A549 (cell line): ENCODE data around the gene CPLX4. TPM values are rescaled to one million over a fixed set of nuclear protein-coding genes. Genes with fewer than 3 reads are reported as not detected.

Source experiments
- ATAC-seq, 2 experiments: fragments of 200-7000 bp in 1 of 2; fragments of >200 bp in 1 of 2; cut with Nextera tagmentation in 1 of 2; cut with Tn5 transposase in 1 of 2; 3 replicates each; pipeline versions ENCODE4 v1.8.0 to v1.9.1; 2018 to 2020; ENCODE audit warnings: mild to moderate bottlenecking in 1 of 2, moderate library complexity in 1 of 2
- CTCF ChIA-PET: fragments of 300-600 bp; sonication (Branson Sonifier 250); formaldehyde crosslinking; extraction: SDS; loops from one replicate; lab custom pipeline; 2021; ENCODE audit warnings: antibody characterized with exemption, inconsistent platforms; lab: Yijun Ruan, JAX
- POLR2A ChIA-PET: fragments of 350-600 bp; formaldehyde crosslinking; extraction: SDS; loops from one replicate; lab custom pipeline; 2021; ENCODE audit warnings: antibody characterized with exemption, inconsistent platforms; lab: Yijun Ruan, JAX
- DNase-seq, 2 experiments: peaks; one replicate each; pipeline versions ENCODE4 v3.0.0 to v3.0.0-alpha.2; 2011 to 2016; ENCODE audit warnings: low read depth in 1 of 2, low spot score in 1 of 2
- FAIRE-seq: peaks from 2 replicates; lab custom pipeline; 2011; peaks lifted over from hg19 to GRCh38; lab: Jason Lieb, UNC
- H3K27ac ChIP-seq, 2 experiments: fragments of >200 bp; sonication (Bioruptor Twin); formaldehyde crosslinking; 3 replicates each; pipeline ENCODE4 v1.5.1; 2016 to 2017
- H3K4me1 ChIP-seq: fragments of >200 bp; sonication (Bioruptor Twin); formaldehyde crosslinking; 3 replicates; pipeline ENCODE4 v1.6.1; 2016
- H3K4me2 ChIP-seq: fragments of >200 bp; sonication (Bioruptor Twin); formaldehyde crosslinking; 3 replicates; pipeline ENCODE4 v1.6.1; 2016
- H3K4me3 ChIP-seq: fragments of >200 bp; sonication (Bioruptor Twin); formaldehyde crosslinking; 3 replicates; pipeline ENCODE4 v1.5.1; 2016
- H3K9me3 ChIP-seq: fragments of >200 bp; sonication (Bioruptor Twin); formaldehyde crosslinking; 3 replicates; pipeline ENCODE4 v1.6.1; 2016
- CBX2 ChIP-seq: fragments of 200-600 bp; sonication (generic); IDR thresholded peaks from 2 replicates; pipeline ENCODE4 v1.6.1; 2016; ENCODE audit warnings: low read depth, mild to moderate bottlenecking, borderline replicate concordance
- CBX8 ChIP-seq: fragments of 200-600 bp; sonication (generic); IDR thresholded peaks from 2 replicates; pipeline ENCODE4 v1.6.1; 2016
- CEBPB ChIP-seq, 2 experiments: fragments of >200 bp in 1 of 2; sonication (Bioruptor Twin) in 1 of 2; formaldehyde crosslinking in 1 of 2; IDR thresholded peaks; 2 replicates each; pipeline ENCODE4 v1.6.1; 2012 to 2016
- CHD2 ChIP-seq: fragments of 150-350 bp; IDR thresholded peaks from 2 replicates; pipeline ENCODE4 v1.6.1; 2014; ENCODE audit warnings: low read length; ENCODE audit not compliant: partially characterized antibody
- CHD4 ChIP-seq: fragments of 200-600 bp; sonication (generic); IDR thresholded peaks from 2 replicates; pipeline ENCODE4 v1.6.1; 2016; ENCODE audit warnings: antibody characterized with exemption, mild to moderate bottlenecking, borderline replicate concordance
- CTCF ChIP-seq: fragments of >200 bp; sonication (Bioruptor Twin); formaldehyde crosslinking; IDR thresholded peaks from 3 replicates; pipeline ENCODE4 v1.5.1; 2016
- EHMT2 ChIP-seq: fragments of 200-600 bp; sonication (generic); IDR thresholded peaks from 2 replicates; pipeline ENCODE4 v1.6.1; 2016; ENCODE audit warnings: antibody characterized with exemption, low read depth, mild to moderate bottlenecking, moderate library complexity
- EP300 ChIP-seq, 2 experiments: fragments of >200 bp; sonication (Bioruptor Twin); formaldehyde crosslinking; IDR thresholded peaks; 2 replicates in 1 of 2; 3 replicates in 1 of 2; pipeline ENCODE4 v1.6.1; 2016 to 2017
- FOSL2 ChIP-seq, 2 experiments: fragments of 450-650 bp in 1 of 2; fragments of >200 bp in 1 of 2; sonication (Bioruptor Twin) in 1 of 2; formaldehyde crosslinking; IDR thresholded peaks; 2 replicates each; pipeline versions ENCODE4 v1.5.0 to v1.6.1; 2016 to 2020; ENCODE audit warnings: mild to moderate bottlenecking in 1 of 2, moderate library complexity in 1 of 2
- GATA3 ChIP-seq: IDR thresholded peaks from 2 replicates; pipeline ENCODE4 v1.6.1; 2012; ENCODE audit warnings: borderline replicate concordance
- HDAC2 ChIP-seq: fragments of 200-600 bp; sonication (generic); IDR thresholded peaks from 2 replicates; pipeline ENCODE4 v1.6.1; 2016
- HES2 ChIP-seq: fragments of >200 bp; sonication (Bioruptor Twin); formaldehyde crosslinking; IDR thresholded peaks from 2 replicates; pipeline ENCODE4 v1.6.1; 2016
- HOXB5 ChIP-seq: fragments of 250-450 bp; sonication (Bioruptor Pico); IDR thresholded peaks from 2 replicates; pipeline ENCODE4 v1.5.0; 2020; ENCODE audit warnings: mild to moderate bottlenecking, moderate library complexity
- KDM1A ChIP-seq: fragments of 200-600 bp; sonication (generic); IDR thresholded peaks from 2 replicates; pipeline ENCODE4 v1.6.1; 2016; ENCODE audit warnings: low read depth, mild to moderate bottlenecking
- MAFK ChIP-seq: fragments of 450-650 bp; IDR thresholded peaks from 2 replicates; pipeline ENCODE4 v1.6.1; 2014; ENCODE audit not compliant: partially characterized antibody
- NFE2L2 ChIP-seq: fragments of 150-350 bp; conservative IDR thresholded peaks from 2 replicates; pipeline ENCODE4 v1.6.1; 2014; ENCODE audit warnings: low read length
- PBX3 ChIP-seq: IDR thresholded peaks from 2 replicates; pipeline ENCODE4 v1.6.1; 2012
- RAD21 ChIP-seq, 2 experiments: fragments of >200 bp in 1 of 2; sonication (Bioruptor Twin) in 1 of 2; formaldehyde crosslinking in 1 of 2; IDR thresholded peaks in 1 of 2; conservative IDR thresholded peaks in 1 of 2; 2 replicates in 1 of 2; 3 replicates in 1 of 2; pipeline ENCODE4 v1.6.1; 2012 to 2018; ENCODE audit warnings: inconsistent platforms in 1 of 2
- RARB ChIP-seq: fragments of 250-450 bp; sonication (Bioruptor Pico); IDR thresholded peaks from 2 replicates; pipeline ENCODE4 v1.8.0; 2021; ENCODE audit warnings: mild to moderate bottlenecking, moderate library complexity
- TFCP2L1 ChIP-seq: fragments of 250-450 bp; sonication (Bioruptor Pico); IDR thresholded peaks from 2 replicates; pipeline ENCODE4 v1.5.0; 2021; ENCODE audit warnings: mild to moderate bottlenecking
- ZC3H11A ChIP-seq: fragments of 450-650 bp; IDR thresholded peaks from 2 replicates; pipeline ENCODE4 v1.6.1; 2014; ENCODE audit warnings: antibody characterized with exemption, mild to moderate bottlenecking
- WGBS: methylation state at CpG from one replicate; pipeline ENCODE4 v1.1.6; 2017; ENCODE audit errors: missing lambda C conversion rate; 5-methylcytosine and 5-hydroxymethylcytosine counted together
- polyA plus RNA-seq, 4 experiments: library from polyadenylated mRNA; depleted of rRNA in 3 of 4; stranded (reverse); fragments of >200 nt; fragmentation: RNase III in 1 of 4; extraction: RNeasy Plus Mini Kit Qiagen cat#74134 plus additional on column Dnase treatment in 1 of 4; gene quantifications; 2 replicates in 3 of 4; 3 replicates in 1 of 4; pipeline ENCODE4 v1.2.3, GENCODE V29; 2011 to 2017
- TF ChIP-seq, protein P1 (sequence below): fragments of 250-450 bp; sonication (Bioruptor Pico); IDR thresholded peaks from 2 replicates; pipeline ENCODE4 v1.5.0; 2021; ENCODE audit warnings: mild to moderate bottlenecking, moderate library complexity, borderline replicate concordance
- TF ChIP-seq, protein P2 (sequence below): fragments of 200-600 bp; sonication (generic); IDR thresholded peaks from 2 replicates; pipeline ENCODE4 v1.6.1; 2016; ENCODE audit warnings: antibody characterized with exemption, mild to moderate bottlenecking, moderate library complexity
- TF ChIP-seq, protein P3 (sequence below): IDR thresholded peaks from 2 replicates; pipeline ENCODE4 v1.6.1; 2012

The CPLX4 gene
- polyA plus RNA-seq, 2 of the 4 experiments (the other 2 are of a cell fraction), result not detected

DNA sequence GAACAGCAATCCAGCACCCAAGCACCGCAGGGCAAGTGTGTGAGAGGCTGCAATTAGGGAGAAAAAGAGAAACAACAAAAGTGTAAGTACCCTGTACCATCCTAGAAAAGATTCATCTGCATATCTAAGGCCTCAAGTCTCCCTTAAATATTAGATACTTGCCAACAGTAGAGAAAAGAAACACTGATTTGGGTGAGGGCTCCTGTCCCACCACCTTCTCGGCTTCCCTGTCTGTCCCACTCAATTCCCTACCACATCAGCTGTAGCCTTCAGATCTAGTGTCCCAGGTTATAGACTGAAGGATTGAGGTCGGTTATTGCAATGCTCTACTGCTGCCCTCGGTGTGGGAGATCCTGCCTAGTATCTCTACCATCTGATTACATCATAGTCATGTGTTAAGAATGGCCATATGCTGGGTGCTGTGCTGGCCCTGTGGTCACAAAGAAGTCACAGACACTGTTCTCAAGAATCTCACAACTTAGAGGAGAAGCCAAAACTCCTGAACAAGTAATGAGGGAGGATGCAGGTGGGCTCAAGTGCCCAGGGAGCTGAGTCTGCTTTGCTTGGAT lies 47.7 kb downstream of the CPLX4 start:
- no peak overlapping the region for H3K4me2 ChIP-seq
- no peaks in the 10 kb centered on the region for H3K4me1 ChIP-seq
- no peak for DNase-seq
- FAIRE-seq, result no peak
- WGBS, result 50% methylated on average over 4 of the region's 4 CpGs
- no peak overlapping the region for H3K4me3 ChIP-seq
- H3K9me3 ChIP-seq, result no peaks in the 10 kb centered on the region
- POLR2A ChIA-PET, result no interaction called here
- no peak for TF ChIP-seq NFE2L2
- no peak for TF ChIP-seq RARB (CRISPR knock-in tag)
- TF ChIP-seq, protein P1, sequence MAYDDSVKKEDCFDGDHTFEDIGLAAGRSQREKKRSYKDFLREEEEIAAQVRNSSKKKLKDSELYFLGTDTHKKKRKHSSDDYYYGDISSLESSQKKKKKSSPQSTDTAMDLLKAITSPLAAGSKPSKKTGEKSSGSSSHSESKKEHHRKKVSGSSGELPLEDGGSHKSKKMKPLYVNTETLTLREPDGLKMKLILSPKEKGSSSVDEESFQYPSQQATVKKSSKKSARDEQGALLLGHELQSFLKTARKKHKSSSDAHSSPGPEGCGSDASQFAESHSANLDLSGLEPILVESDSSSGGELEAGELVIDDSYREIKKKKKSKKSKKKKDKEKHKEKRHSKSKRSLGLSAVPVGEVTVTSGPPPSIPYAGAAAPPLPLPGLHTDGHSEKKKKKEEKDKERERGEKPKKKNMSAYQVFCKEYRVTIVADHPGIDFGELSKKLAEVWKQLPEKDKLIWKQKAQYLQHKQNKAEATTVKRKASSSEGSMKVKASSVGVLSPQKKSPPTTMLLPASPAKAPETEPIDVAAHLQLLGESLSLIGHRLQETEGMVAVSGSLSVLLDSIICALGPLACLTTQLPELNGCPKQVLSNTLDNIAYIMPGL (CRISPR knock-in tag), result no peak
- no peak for TF ChIP-seq PBX3
- no peak for TF ChIP-seq HOXB5
- TF ChIP-seq MAFK, result no peak
- TF ChIP-seq CHD2, result no peak
- no peak for TF ChIP-seq GATA3
- no peak for TF ChIP-seq EHMT2
- no peak for TF ChIP-seq TFCP2L1 (CRISPR knock-in tag)
- TF ChIP-seq RAD21 (conservative IDR thresholded peaks at IDR 0.05 in 1 of 2, IDR thresholded peaks at IDR 0.05 in 1 of 2), result no peak
- no peak for TF ChIP-seq FOSL2 (IDR thresholded peaks at IDR 0.05)
- TF ChIP-seq FOSL2 (CRISPR knock-in tag; IDR thresholded peaks at IDR 0.05), result no peak
- TF ChIP-seq KDM1A, result no peak
- TF ChIP-seq EP300 (IDR thresholded peaks at IDR 0.05), result no peak
- TF ChIP-seq, all 56 proteins: peak for 0
- H3K27ac ChIP-seq, result no peak overlapping the region
- no peak for ATAC-seq
- CTCF ChIA-PET, result interaction anchor here (1.0 to 5.4 kb wide), 4 partner anchors 9 to 22 kb away, joined by 3 to 40 read pairs (median 10); no protein-coding TSS in a partner anchor

DNA sequence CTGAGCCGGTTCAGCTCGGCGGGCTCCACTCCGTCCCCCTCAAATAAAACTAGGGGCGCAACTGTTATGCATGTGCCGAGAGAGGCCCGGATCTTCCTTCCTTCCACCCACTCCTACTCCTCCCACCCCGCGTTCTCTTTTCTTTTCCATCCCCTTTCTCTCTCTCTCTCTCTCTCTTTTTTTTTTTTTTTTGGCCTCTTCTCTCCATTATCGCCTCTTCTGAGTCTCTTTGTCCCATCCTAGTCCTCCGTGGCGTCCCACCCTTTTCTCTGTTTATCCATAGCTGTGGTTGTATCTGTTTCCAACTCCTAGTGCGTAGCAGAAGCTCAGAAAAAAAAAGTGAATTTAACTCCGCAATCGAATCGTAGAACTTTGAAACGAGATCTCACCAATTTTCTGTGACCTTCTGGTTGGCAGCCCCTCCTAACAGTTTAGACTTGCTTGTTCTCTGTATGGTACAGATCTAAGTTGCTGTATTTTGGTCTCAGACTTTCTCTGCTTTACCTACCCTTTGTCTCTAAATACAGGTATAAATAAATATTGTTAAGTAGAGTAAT lies 48.8 kb downstream of the CPLX4 start:
- CTCF ChIA-PET, result interaction anchor here (0.8 to 5.4 kb wide), 10 partner anchors 10 to 579 kb away, joined by 3 to 40 read pairs (median 8); no protein-coding TSS in a partner anchor
- no peaks in the 10 kb centered on the region for H3K4me1 ChIP-seq
- TF ChIP-seq CHD4, result no peak
- no peak for TF ChIP-seq CTCF
- TF ChIP-seq HDAC2, result no peak
- TF ChIP-seq EHMT2, result no peak
- TF ChIP-seq HES2, result no peak
- TF ChIP-seq, protein P2, sequence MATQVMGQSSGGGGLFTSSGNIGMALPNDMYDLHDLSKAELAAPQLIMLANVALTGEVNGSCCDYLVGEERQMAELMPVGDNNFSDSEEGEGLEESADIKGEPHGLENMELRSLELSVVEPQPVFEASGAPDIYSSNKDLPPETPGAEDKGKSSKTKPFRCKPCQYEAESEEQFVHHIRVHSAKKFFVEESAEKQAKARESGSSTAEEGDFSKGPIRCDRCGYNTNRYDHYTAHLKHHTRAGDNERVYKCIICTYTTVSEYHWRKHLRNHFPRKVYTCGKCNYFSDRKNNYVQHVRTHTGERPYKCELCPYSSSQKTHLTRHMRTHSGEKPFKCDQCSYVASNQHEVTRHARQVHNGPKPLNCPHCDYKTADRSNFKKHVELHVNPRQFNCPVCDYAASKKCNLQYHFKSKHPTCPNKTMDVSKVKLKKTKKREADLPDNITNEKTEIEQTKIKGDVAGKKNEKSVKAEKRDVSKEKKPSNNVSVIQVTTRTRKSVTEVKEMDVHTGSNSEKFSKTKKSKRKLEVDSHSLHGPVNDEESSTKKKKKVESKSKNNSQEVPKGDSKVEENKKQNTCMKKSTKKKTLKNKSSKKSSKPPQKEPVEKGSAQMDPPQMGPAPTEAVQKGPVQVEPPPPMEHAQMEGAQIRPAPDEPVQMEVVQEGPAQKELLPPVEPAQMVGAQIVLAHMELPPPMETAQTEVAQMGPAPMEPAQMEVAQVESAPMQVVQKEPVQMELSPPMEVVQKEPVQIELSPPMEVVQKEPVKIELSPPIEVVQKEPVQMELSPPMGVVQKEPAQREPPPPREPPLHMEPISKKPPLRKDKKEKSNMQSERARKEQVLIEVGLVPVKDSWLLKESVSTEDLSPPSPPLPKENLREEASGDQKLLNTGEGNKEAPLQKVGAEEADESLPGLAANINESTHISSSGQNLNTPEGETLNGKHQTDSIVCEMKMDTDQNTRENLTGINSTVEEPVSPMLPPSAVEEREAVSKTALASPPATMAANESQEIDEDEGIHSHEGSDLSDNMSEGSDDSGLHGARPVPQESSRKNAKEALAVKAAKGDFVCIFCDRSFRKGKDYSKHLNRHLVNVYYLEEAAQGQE, result no peak
- TF ChIP-seq CBX8, result no peak
- no peak for TF ChIP-seq CEBPB (IDR thresholded peaks at IDR 0.05)
- no peak for TF ChIP-seq CBX2
- no peak for TF ChIP-seq ZC3H11A
- TF ChIP-seq CHD2, result no peak
- TF ChIP-seq, protein P3, sequence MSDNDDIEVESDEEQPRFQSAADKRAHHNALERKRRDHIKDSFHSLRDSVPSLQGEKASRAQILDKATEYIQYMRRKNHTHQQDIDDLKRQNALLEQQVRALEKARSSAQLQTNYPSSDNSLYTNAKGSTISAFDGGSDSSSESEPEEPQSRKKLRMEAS, result no peak

More for the DNA sequence above, 48.8 kb downstream of the CPLX4 start:
- Histone ChIP-seq H3K27ac (peak overlapping the region in 1 of 2 experiments; percentile 51; a peak in 2 of 6 replicates), H3K4me3 (peak overlapping the region; percentile 45), H3K4me2 (peak overlapping the region; percentile 83), H3K9me3 (no peaks in the 10 kb centered on the region)
- 29% methylated on average over 17 of the region's 17 CpGs for WGBS
- DNase-seq (no peak), ATAC-seq (no peak), FAIRE-seq (no peak)
- POLR2A ChIA-PET, result no interaction called here
